ENCODE measurements around the gene KCNK10.

KCNK10 gene

GRCh38 chr14:88168498-88169165 lies 154.4 kb downstream of the KCNK10 start:
- no peak for FAIRE-seq

- no peak for FAIRE-seq
Measured at GRCh38 chr14:88168025-88168424, 155.0 kb downstream of the KCNK10 start.

GRCh38 chr14:88166616-88167015 lies 156.5 kb downstream of the KCNK10 start:
- FAIRE-seq, result no peak

- FAIRE-seq, result no peak
Measured at GRCh38 chr14:88164906-88165534, 158.0 kb downstream of the KCNK10 start.

GRCh38 chr14:88163731-88164255 lies 159.3 kb downstream of the KCNK10 start:
- FAIRE-seq, result no peak

- no peak for FAIRE-seq
Measured at GRCh38 chr14:88156127-88156526, 166.9 kb downstream of the KCNK10 start.

GRCh38 chr14:88154926-88155325 lies 168.1 kb downstream of the KCNK10 start:
- FAIRE-seq, result no peak

GRCh38 chr14:88154321-88154720 lies 168.7 kb downstream of the KCNK10 start:
- FAIRE-seq, result no peak

- no peak for FAIRE-seq
Measured at GRCh38 chr14:88146881-88147649, 176.0 kb downstream of the KCNK10 start.

GRCh38 chr14:88143810-88144209 lies 179.3 kb downstream of the KCNK10 start:
- FAIRE-seq, result no peak

GRCh38 chr14:88142997-88143396 lies 180.1 kb downstream of the KCNK10 start:
- FAIRE-seq, result no peak

- no peak for FAIRE-seq
Measured at GRCh38 chr14:88140874-88141273, 182.2 kb downstream of the KCNK10 start.

- FAIRE-seq, result no peak
Measured at GRCh38 chr14:88137327-88137726, 185.7 kb downstream of the KCNK10 start.
